ACC112 (cell line): ENCODE measurements around the gene NOTUM.
"Not testable (repeated sequence)": the region's sequence is repeated elsewhere in the genome, so short reads cannot be mapped to it uniquely, and the experiment has no call there.

Source experiments
- H2AFZ ChIP-seq: fragments of 200-600 bp; sonication (generic); one replicate; pipeline ENCODE4 v1.6.0; 2017; ENCODE audit warnings: antibody characterized with exemption, low read length; ENCODE audit not compliant: unreplicated experiment
- H3K27ac ChIP-seq: fragments of 200-600 bp; sonication (generic); 2 replicates; pipeline ENCODE4 v1.5.1; 2014; ENCODE audit warnings: low read depth, mild to moderate bottlenecking, antibody characterized with exemption, low read length, moderate library complexity
- H3K27me3 ChIP-seq: fragments of 200-600 bp; sonication (generic); 2 replicates; pipeline ENCODE4 v1.6.1; 2014; ENCODE audit warnings: mild to moderate bottlenecking, antibody characterized with exemption, low read length, moderate library complexity, mixed read lengths; ENCODE audit not compliant: insufficient read depth
- H3K36me3 ChIP-seq: fragments of 200-600 bp; sonication (generic); 2 replicates; pipeline ENCODE4 v1.6.1; 2016; ENCODE audit warnings: mild to moderate bottlenecking, antibody characterized with exemption, low read length, moderate library complexity, mixed read lengths; ENCODE audit not compliant: insufficient read depth
- H3K4me1 ChIP-seq: fragments of 200-600 bp; sonication (generic); one replicate; pipeline ENCODE4 v1.6.1; 2016; ENCODE audit warnings: low read length, mixed read lengths; ENCODE audit not compliant: insufficient read depth, unreplicated experiment, control insufficient read depth
- H3K4me3 ChIP-seq: fragments of 200-600 bp; sonication (generic); 2 replicates; pipeline ENCODE4 v1.5.1; 2014; ENCODE audit warnings: mild to moderate bottlenecking, low read depth, low read length
- H3K79me2 ChIP-seq: fragments of 200-600 bp; sonication (generic); one replicate; pipeline ENCODE4 v1.6.0; 2016; ENCODE audit warnings: low read length; ENCODE audit not compliant: control insufficient read depth, unreplicated experiment, insufficient read depth

NOTUM gene

DNA sequence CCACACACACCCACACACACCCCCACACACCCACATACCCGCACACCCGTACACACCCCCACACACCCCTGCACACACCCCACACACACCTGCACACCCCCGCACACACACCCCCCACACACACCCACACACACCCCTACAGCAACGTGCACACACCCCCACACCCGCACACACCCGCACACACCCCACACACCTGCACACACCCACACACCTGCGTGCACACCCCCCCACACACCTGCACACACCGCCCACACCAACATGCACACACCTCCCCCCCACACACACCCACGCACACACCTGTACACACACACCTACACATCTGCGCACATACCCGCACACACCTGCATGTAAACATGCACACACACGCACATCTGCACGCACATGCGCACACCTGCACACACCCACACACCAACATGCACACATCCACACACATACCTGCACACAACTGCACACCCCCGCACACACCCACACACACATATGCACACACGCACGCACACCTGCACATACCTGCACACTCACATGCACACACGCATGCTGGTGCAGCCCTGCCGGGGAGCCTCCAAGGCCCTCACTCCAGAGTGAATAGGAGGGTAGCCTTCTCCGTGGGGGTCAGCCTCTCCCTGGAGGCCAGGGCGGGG, 23.9 kb upstream of the NOTUM start:
- H3K79me2 ChIP-seq: no peaks in the 10 kb centered on the region
- H2AFZ ChIP-seq: no peak overlapping the region
- H3K4me1 ChIP-seq: no peaks in the 10 kb centered on the region
- no peaks in the 10 kb centered on the region for H3K36me3 ChIP-seq
- H3K27me3 ChIP-seq: no peaks in the 10 kb centered on the region
- no peak overlapping the region for H3K27ac ChIP-seq
- no peak overlapping the region for H3K4me3 ChIP-seq

GRCh38 chr17:81983639-81984373, 22.8 kb upstream of the NOTUM start:
- no peak overlapping the region for H3K4me3 ChIP-seq
- no peaks in the 10 kb centered on the region for H3K27me3 ChIP-seq
- H3K27ac ChIP-seq: no peak overlapping the region
- H3K4me1 ChIP-seq: no peaks in the 10 kb centered on the region
- H3K36me3 ChIP-seq: no peaks in the 10 kb centered on the region
- no peak overlapping the region for H2AFZ ChIP-seq
- H3K79me2 ChIP-seq: no peaks in the 10 kb centered on the region

DNA sequence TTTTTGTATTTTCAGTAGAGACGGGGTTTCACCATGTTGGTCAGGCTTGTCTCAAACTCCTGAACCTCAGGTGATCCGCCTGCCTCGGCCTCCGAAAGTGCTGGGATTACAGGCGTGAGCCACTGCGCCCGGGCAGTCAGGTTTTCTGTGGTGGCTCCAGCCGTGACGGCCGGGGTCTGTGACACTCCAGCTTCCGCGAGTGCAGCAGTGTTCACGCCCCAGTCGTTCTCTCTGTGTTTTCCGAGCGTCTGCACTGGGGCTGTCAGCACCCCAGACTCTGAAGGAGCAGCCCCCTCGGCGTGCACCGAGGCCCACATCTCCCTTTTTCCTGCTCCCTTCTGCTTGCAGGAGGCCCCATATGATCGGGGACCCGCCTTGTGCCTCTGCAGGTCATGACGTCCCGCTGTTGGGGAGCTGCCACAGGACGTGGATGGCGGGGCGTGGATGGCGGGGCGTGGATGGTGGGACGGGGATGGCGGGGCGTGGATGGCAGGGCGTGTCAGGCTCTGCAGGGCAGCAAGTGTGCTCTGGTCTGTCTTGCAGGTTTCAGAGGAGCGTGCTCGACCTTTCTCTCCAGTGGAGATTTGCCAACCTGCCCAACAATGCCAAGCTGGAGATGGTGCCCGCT, 22.1 kb upstream of the NOTUM start:
- no peak overlapping the region for H3K4me3 ChIP-seq
- no peaks in the 10 kb centered on the region for H3K27me3 ChIP-seq
- H3K36me3 ChIP-seq: no peaks in the 10 kb centered on the region
- H3K27ac ChIP-seq: no peak overlapping the region
- peaks cover 2% of the 10 kb centered on the region for H3K4me1 ChIP-seq
- no peak overlapping the region for H2AFZ ChIP-seq
- no peaks in the 10 kb centered on the region for H3K79me2 ChIP-seq

DNA sequence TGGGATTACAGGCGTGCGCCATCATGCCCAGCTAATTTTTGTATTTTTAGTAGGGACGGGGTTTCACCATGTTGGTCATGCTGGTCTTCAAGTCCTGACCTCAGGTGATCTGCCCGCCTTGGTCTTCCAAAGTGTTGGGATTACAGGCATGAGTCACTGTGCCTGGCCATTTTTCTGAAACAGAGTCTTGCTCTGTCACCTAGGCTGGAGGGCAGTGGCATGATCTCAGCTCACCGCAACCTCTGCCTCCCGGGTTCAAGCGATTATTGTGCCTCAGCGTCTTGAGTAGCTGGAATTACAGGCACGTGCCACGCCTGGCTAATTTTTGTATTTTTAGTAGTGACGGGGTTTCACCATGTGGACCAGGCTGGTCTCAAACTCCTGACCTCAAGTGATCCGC, 20.5 kb upstream of the NOTUM start:
- not testable (repeated sequence) for H3K79me2 ChIP-seq, H2AFZ ChIP-seq, H3K4me3 ChIP-seq, H3K27ac ChIP-seq, H3K36me3 ChIP-seq, H3K4me1 ChIP-seq, H3K27me3 ChIP-seq

GRCh38 chr17:81980707-81981343, 19.8 kb upstream of the NOTUM start:
- peaks cover 8% of the 10 kb centered on the region for H3K4me1 ChIP-seq
- no peaks in the 10 kb centered on the region for H3K27me3 ChIP-seq
- H3K79me2 ChIP-seq: no peaks in the 10 kb centered on the region
- H3K36me3 ChIP-seq: no peaks in the 10 kb centered on the region
- H3K27ac ChIP-seq: no peak overlapping the region
- H3K4me3 ChIP-seq: no peak overlapping the region
- H2AFZ ChIP-seq: no peak overlapping the region

GRCh38 chr17:81980122-81980521, 19.1 kb upstream of the NOTUM start:
- H3K79me2 ChIP-seq: no peaks in the 10 kb centered on the region
- no peaks in the 10 kb centered on the region for H3K36me3 ChIP-seq
- H3K4me3 ChIP-seq: no peak overlapping the region
- H3K27me3 ChIP-seq: no peaks in the 10 kb centered on the region
- no peak overlapping the region for H3K27ac ChIP-seq
- peaks cover 8% of the 10 kb centered on the region for H3K4me1 ChIP-seq
- H2AFZ ChIP-seq: no peak overlapping the region

- Histone ChIP-seq H3K4me3 (peak overlapping the region; percentile 80), H3K27ac (no peak overlapping the region)
Measured at GRCh38 chr17:81978524-81979298, 17.7 kb upstream of the NOTUM start.

DNA sequence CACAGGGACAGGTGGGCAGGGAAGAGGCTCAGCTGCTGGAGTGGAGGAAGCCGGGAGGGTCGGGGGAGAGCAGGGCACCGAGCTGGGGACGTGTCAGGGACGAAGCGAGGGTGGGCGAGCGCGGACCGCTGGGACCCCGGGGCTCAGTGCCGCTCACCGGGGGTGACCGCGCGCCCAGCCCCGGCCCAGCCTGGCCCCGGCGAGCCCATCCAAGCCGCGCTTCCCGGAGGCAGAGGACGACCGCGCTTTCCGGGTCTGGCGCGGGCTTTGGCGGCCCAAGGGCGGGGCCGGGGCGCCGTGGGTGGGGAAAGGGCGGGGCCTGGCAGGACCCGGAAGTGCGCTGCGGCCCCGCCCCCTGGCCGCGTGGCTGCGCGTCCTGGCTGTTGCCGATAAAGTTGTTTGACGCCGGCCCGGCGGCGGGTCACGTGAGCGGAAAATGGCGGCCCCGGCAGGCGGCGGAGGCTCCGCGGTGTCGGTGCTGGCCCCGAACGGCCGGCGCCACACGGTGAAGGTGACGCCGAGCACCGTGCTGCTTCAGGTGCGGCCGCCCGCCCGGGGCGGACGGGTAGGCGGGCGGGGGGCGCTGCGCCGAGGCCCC, 16.3 kb upstream of the NOTUM start, which contains the start of gene ASPSCR1:
ASPSCR1 (plus strand) TSS at position 419 of the 598 bp plus-strand sequence; CDS start at position 437, 18 bp downstream.
- Histone ChIP-seq H3K36me3 (no peaks in the 10 kb centered on the region), H3K4me3 (peak within 1 kb of the TSS; percentile 80), H3K79me2 (no peaks in the 10 kb centered on the region), H2AFZ (peak within 1 kb of the TSS; percentile 73), H3K4me1 (peaks cover 8% of the 10 kb centered on the region), H3K27ac (peak within 1 kb of the TSS; percentile 78; the same call in 1 of the 2 replicates), H3K27me3 (no peaks in the 10 kb centered on the region)

More at GRCh38 chr17:81978524-81979298, 17.7 kb upstream of the NOTUM start:
- Histone ChIP-seq H3K36me3 (no peaks in the 10 kb centered on the region), H2AFZ (no peak overlapping the region), H3K27me3 (no peaks in the 10 kb centered on the region), H3K4me1 (peaks cover 8% of the 10 kb centered on the region), H3K79me2 (no peaks in the 10 kb centered on the region)

DNA sequence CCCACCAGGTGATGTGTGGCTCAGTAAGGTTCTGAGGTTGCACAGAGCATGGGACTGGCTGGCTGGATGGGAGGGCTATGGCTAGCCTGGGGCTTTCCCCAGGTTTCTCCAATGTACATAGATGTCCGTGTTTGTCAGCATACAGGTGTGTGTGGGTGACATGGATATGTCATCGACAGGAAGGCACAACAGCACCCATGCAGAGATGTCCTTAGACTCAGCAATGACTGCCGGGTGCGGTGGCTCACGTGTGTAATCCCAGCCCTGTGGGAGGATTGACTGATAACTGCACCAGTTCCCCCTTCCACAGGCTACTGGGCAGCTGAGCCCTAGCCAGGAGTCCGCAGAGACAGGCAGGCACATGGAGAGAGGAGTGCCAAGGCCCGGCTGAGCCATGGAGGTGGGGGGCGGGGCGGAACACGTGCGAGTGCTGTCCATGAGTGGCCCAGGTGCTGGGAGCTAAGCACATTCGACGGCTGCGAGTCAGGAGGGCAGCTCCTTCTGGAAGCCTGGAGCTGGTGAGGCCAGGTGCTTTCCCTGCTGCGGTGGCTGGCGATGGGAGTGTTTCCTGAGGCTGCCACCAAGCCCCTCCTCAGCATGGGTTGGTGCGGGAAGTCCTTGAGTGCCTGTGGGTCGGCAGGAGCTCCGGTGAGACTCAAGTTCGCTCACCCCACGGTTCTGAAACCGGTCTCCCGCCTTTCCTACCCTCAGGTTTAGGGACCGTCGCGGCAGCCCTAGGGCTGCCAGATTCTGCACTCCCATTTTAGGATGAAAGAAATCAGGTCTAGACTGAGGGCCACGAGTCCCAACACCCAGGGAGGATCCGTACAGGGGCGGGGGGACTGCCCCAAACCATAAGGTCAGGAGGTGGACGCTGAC, 15.6 kb upstream of the NOTUM start:
- no peaks in the 10 kb centered on the region for H3K36me3 ChIP-seq
- H2AFZ ChIP-seq: peak overlapping the region; percentile 57
- H3K4me3 ChIP-seq: peak overlapping the region; percentile 80
- no peak overlapping the region for H3K27ac ChIP-seq
- H3K4me1 ChIP-seq: peaks cover 8% of the 10 kb centered on the region
- no peaks in the 10 kb centered on the region for H3K79me2 ChIP-seq
- H3K27me3 ChIP-seq: no peaks in the 10 kb centered on the region
